ENCODE results near the gene NT5E.

The NT5E gene

GRCh38 chr6:85421181-85421580 is 28.7 kb upstream of the NT5E start:
- Histone ChIP-seq H3K27me3 (replicated peaks; ENCODE audit: insufficient read depth, low read length) (no peaks in the 10 kb centered on the region), H3K79me2 (ENCODE audit: low read length) (no peaks in the 10 kb centered on the region), H3K36me3 (replicated peaks; ENCODE audit: insufficient read depth, low read length) (no peaks in the 10 kb centered on the region), H4K20me1 (ENCODE audit: insufficient read depth, low read length) (no peaks in the 10 kb centered on the region), H3K4me2 (ENCODE audit: low read depth, low read length) (no peak overlapping the region), H3K9ac (ENCODE audit: low read length) (no peak overlapping the region), H3K4me1 (ENCODE audit: low read length) (no peaks in the 10 kb centered on the region), H3K27ac (ENCODE audit: low read length) (no peak overlapping the region), H2AFZ (ENCODE audit: low read length) (no peak overlapping the region), H3K9me3 (replicated peaks; ENCODE audit: insufficient read depth, low read length) (no peaks in the 10 kb centered on the region), H3K4me3 (ENCODE audit: low read length) (no peak overlapping the region), H3K9me2 (replicated peaks; ENCODE audit: insufficient read depth, low read length) (no peaks in the 10 kb centered on the region), H3F3A (ENCODE audit: insufficient read depth, low read length) (no peaks in the 10 kb centered on the region)
- TF ChIP-seq CTCF (IDR thresholded peaks at IDR 0.05; ENCODE audit: low read length) (no peak), EZH2 (optimal IDR thresholded peaks at IDR 0.05; ENCODE audit: low read depth, low read length) (no peak), EZH2phosphoT487 (IDR thresholded peaks at IDR 0.05; ENCODE audit: low read length) (no peak)
- no peak for DNase-seq

- no peaks in the 10 kb centered on the region for H3K4me1 ChIP-seq (ENCODE audit: low read length)
- no peaks in the 10 kb centered on the region for H3K79me2 ChIP-seq (ENCODE audit: low read length)
- H3K4me2 ChIP-seq (ENCODE audit: low read depth, low read length) = no peak overlapping the region
- no peaks in the 10 kb centered on the region for H3F3A ChIP-seq (ENCODE audit: insufficient read depth, low read length)
- no peak overlapping the region for H2AFZ ChIP-seq (ENCODE audit: low read length)
- H3K36me3 ChIP-seq (replicated peaks; ENCODE audit: insufficient read depth, low read length) = no peaks in the 10 kb centered on the region
- H3K27ac ChIP-seq (ENCODE audit: low read length) = no peak overlapping the region
- TF ChIP-seq EZH2phosphoT487 (IDR thresholded peaks at IDR 0.05; ENCODE audit: low read length) = no peak
- no peak for TF ChIP-seq EZH2 (optimal IDR thresholded peaks at IDR 0.05; ENCODE audit: low read depth, low read length)
- TF ChIP-seq CTCF (IDR thresholded peaks at IDR 0.05; ENCODE audit: low read length) = no peak
- no peaks in the 10 kb centered on the region for H4K20me1 ChIP-seq (ENCODE audit: insufficient read depth, low read length)
- no peaks in the 10 kb centered on the region for H3K27me3 ChIP-seq (replicated peaks; ENCODE audit: insufficient read depth, low read length)
- H3K9me3 ChIP-seq (replicated peaks; ENCODE audit: insufficient read depth, low read length) = no peaks in the 10 kb centered on the region
- no peaks in the 10 kb centered on the region for H3K9me2 ChIP-seq (replicated peaks; ENCODE audit: insufficient read depth, low read length)
- no peak for DNase-seq
- H3K9ac ChIP-seq (ENCODE audit: low read length) = no peak overlapping the region
- no peak overlapping the region for H3K4me3 ChIP-seq (ENCODE audit: low read length)
Measured at GRCh38 chr6:85421972-85422371, 27.9 kb upstream of the NT5E start.

- Histone ChIP-seq H3K9me2 (replicated peaks; ENCODE audit: insufficient read depth, low read length) (no peaks in the 10 kb centered on the region), H3F3A (ENCODE audit: insufficient read depth, low read length) (no peaks in the 10 kb centered on the region), H3K4me2 (ENCODE audit: low read depth, low read length) (no peak overlapping the region), H3K27ac (ENCODE audit: low read length) (no peak overlapping the region), H3K27me3 (replicated peaks; ENCODE audit: insufficient read depth, low read length) (no peaks in the 10 kb centered on the region), H3K9ac (ENCODE audit: low read length) (no peak overlapping the region), H2AFZ (ENCODE audit: low read length) (no peak overlapping the region), H3K4me1 (ENCODE audit: low read length) (no peaks in the 10 kb centered on the region), H3K79me2 (ENCODE audit: low read length) (no peaks in the 10 kb centered on the region), H3K36me3 (replicated peaks; ENCODE audit: insufficient read depth, low read length) (no peaks in the 10 kb centered on the region), H3K4me3 (ENCODE audit: low read length) (no peak overlapping the region), H3K9me3 (replicated peaks; ENCODE audit: insufficient read depth, low read length) (no peaks in the 10 kb centered on the region), H4K20me1 (ENCODE audit: insufficient read depth, low read length) (no peaks in the 10 kb centered on the region)
- no peak for DNase-seq
- TF ChIP-seq CTCF (IDR thresholded peaks at IDR 0.05; ENCODE audit: low read length) = no peak
- no peak for TF ChIP-seq EZH2 (optimal IDR thresholded peaks at IDR 0.05; ENCODE audit: low read depth, low read length)
- TF ChIP-seq EZH2phosphoT487 (IDR thresholded peaks at IDR 0.05; ENCODE audit: low read length) = no peak
Measured at GRCh38 chr6:85422996-85423395, 26.9 kb upstream of the NT5E start.
